HEK293 (cell line): ENCODE results near the gene PEX5L.

Source experiments
- CTCF ChIA-PET: fragments of 350-600 bp; formaldehyde crosslinking; extraction: SDS; loops from one replicate; lab custom pipeline; 2021; ENCODE audit warnings: antibody characterized with exemption; lab: Yijun Ruan, JAX
- POLR2A ChIA-PET: fragments of 300-600 bp; formaldehyde crosslinking; extraction: SDS; loops from one replicate; lab custom pipeline; 2020; ENCODE audit warnings: antibody characterized with exemption, inconsistent platforms; lab: Yijun Ruan, JAX
- H3K27ac ChIP-seq: fragments of 200-500 bp; sonication (Bioruptor generic); 2 replicates; pipeline ENCODE4 v1.5.1; 2014; ENCODE audit warnings: low read depth, low read length, control low read depth, inconsistent platforms; ENCODE audit errors: extremely low read depth
- H3K36me3 ChIP-seq, 2 experiments: fragments of 200-500 bp in 1 of 2; sonication (Bioruptor generic) in 1 of 2; 1 replicate in 1 of 2; 2 replicates in 1 of 2; pipeline ENCODE4 v1.5.1; 2014 to 2017; ENCODE audit warnings: inconsistent platforms in 2 of 2, low read length in 2 of 2; ENCODE audit not compliant: control insufficient read depth in 2 of 2, insufficient read depth in 1 of 2
- H3K4me1 ChIP-seq: fragments of 200-500 bp; sonication (Bioruptor generic); 2 replicates; pipeline ENCODE4 v1.5.1; 2014; ENCODE audit warnings: mild to moderate bottlenecking, low read length, inconsistent platforms; ENCODE audit not compliant: control insufficient read depth, insufficient read depth
- H3K4me3 ChIP-seq: 2 replicates; pipeline ENCODE4 v1.5.1; 2011; ENCODE audit warnings: low read depth, mild to moderate bottlenecking, control low read depth, low read length, moderate library complexity
- H3K9me3 ChIP-seq: fragments of 200-500 bp; sonication (Bioruptor generic); 2 replicates; pipeline ENCODE4 v1.5.1; 2014; ENCODE audit warnings: low read depth, low read length, inconsistent platforms; ENCODE audit not compliant: control insufficient read depth, insufficient read depth
- SP7 ChIP-seq: fragments of 450-650 bp; formaldehyde crosslinking; IDR thresholded peaks from 2 replicates; pipeline ENCODE4 v1.5.1; 2016; ENCODE audit warnings: missing biosample characterization, missing genetic modification characterization
- TRIM28 ChIP-seq: IDR thresholded peaks from 2 replicates; pipeline ENCODE4 v1.6.1; 2011; ENCODE audit warnings: low read length, control low read depth, borderline replicate concordance
- ZBTB48 ChIP-seq: fragments of 450-650 bp; formaldehyde crosslinking; IDR thresholded peaks from 2 replicates; pipeline ENCODE4 v1.5.1; 2016; ENCODE audit warnings: missing biosample characterization, missing genetic modification characterization
- ZFHX2 ChIP-seq: fragments of 450-650 bp; formaldehyde crosslinking; conservative IDR thresholded peaks from 2 replicates; pipeline ENCODE4 v1.5.1; 2016; ENCODE audit warnings: missing biosample characterization, missing genetic modification characterization
- ZIC2 ChIP-seq: fragments of 450-650 bp; formaldehyde crosslinking; IDR thresholded peaks from 2 replicates; pipeline ENCODE4 v1.5.1; 2016; ENCODE audit warnings: missing biosample characterization, missing genetic modification characterization
- ZNF175 ChIP-seq: fragments of 450-650 bp; formaldehyde crosslinking; IDR thresholded peaks from 2 replicates; pipeline ENCODE4 v1.5.1; 2016; ENCODE audit warnings: missing biosample characterization, missing genetic modification characterization
- ZNF211 ChIP-seq: fragments of 450-650 bp; formaldehyde crosslinking; IDR thresholded peaks from 2 replicates; pipeline ENCODE4 v1.5.1; 2016; ENCODE audit warnings: low read depth, missing biosample characterization, missing genetic modification characterization
- ZNF214 ChIP-seq: fragments of 450-650 bp; formaldehyde crosslinking; IDR thresholded peaks from 2 replicates; pipeline ENCODE4 v1.5.1; 2017; ENCODE audit warnings: missing biosample characterization, mild to moderate bottlenecking, missing genetic modification characterization, borderline replicate concordance
- ZNF223 ChIP-seq: fragments of 450-650 bp; formaldehyde crosslinking; IDR thresholded peaks from 2 replicates; pipeline ENCODE4 v1.5.1; 2016; ENCODE audit warnings: missing biosample characterization, missing genetic modification characterization
- ZNF501 ChIP-seq: fragments of 450-650 bp; formaldehyde crosslinking; IDR thresholded peaks from 2 replicates; pipeline ENCODE4 v1.5.1; 2016; ENCODE audit warnings: missing biosample characterization, missing genetic modification characterization
- ZNF677 ChIP-seq: fragments of 450-650 bp; IDR thresholded peaks from 2 replicates; pipeline ENCODE4 v1.5.0; 2018; ENCODE audit warnings: missing biosample characterization, mild to moderate bottlenecking, missing genetic modification characterization, moderate library complexity
- TF ChIP-seq, protein P1 (sequence below): fragments of 450-650 bp; formaldehyde crosslinking; IDR thresholded peaks from 2 replicates; pipeline ENCODE4 v1.5.1; 2016; ENCODE audit warnings: missing biosample characterization, missing genetic modification characterization, borderline replicate concordance
- TF ChIP-seq, protein P2 (sequence below): fragments of 450-650 bp; formaldehyde crosslinking; IDR thresholded peaks from 2 replicates; pipeline ENCODE4 v1.5.1; 2016; ENCODE audit warnings: missing biosample characterization, missing genetic modification characterization
- TF ChIP-seq, protein P3 (sequence below): fragments of 450-650 bp; formaldehyde crosslinking; IDR thresholded peaks from 2 replicates; pipeline ENCODE4 v1.5.1; 2016; ENCODE audit warnings: missing biosample characterization, missing genetic modification characterization
- TF ChIP-seq, protein P4 (sequence below): fragments of 450-650 bp; formaldehyde crosslinking; IDR thresholded peaks from 2 replicates; pipeline ENCODE4 v1.5.1; 2016; ENCODE audit warnings: missing biosample characterization, missing genetic modification characterization, borderline replicate concordance
- TF ChIP-seq, protein P5 (sequence below): fragments of 450-650 bp; formaldehyde crosslinking; IDR thresholded peaks from 2 replicates; pipeline ENCODE4 v1.5.1; 2017; ENCODE audit warnings: missing biosample characterization, missing genetic modification characterization
- TF ChIP-seq, protein P6 (sequence below): fragments of 450-650 bp; formaldehyde crosslinking; IDR thresholded peaks from 2 replicates; pipeline ENCODE4 v1.5.1; 2016; ENCODE audit warnings: missing biosample characterization, missing genetic modification characterization

PEX5L gene

DNA sequence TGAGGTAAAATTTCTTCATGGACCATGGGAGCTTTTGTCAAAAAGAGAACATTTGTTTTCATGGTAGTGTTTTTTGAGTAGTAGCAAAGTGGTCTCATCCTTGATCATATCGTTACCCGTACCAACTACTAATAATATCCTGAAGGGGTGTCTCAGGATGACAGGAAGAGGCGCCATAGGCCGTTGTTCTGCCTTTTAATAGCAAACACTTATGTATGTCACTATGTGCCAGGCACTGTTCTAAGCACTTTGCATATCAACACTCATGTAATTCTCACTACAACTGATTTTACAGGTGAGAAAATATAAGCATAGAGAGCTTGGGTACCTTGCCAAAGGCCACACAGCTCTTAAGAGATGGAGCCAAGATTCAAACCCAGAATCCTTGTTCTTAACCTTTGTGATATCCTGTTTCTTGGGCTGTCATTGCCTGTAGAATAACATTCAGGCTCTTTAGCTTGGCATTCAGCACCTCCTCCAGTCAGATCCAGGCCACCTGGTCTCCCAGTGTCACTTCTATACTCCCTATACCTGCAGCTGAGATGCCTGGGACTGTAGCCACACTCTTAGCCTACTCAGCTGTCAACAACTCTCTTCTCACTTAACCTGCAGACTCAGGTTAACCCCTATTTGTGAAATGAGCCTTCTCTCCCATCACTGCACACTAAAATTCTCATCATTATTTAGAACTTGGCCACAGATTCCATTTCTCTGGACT is 270.2 kb downstream of the PEX5L start:
- Histone ChIP-seq H3K27ac (no peak overlapping the region), H3K9me3 (no peaks in the 10 kb centered on the region), H3K36me3 (peaks cover 0 to 50% of the 10 kb centered on the region in 2 experiments; a peak in 2 of 3 replicates), H3K4me1 (no peaks in the 10 kb centered on the region), H3K4me3 (no peak overlapping the region)
- ChIA-PET CTCF (interaction anchor here (0.6 to 1.4 kb wide), 3 partner anchors 74 to 209 kb away, joined by 3 to 8 read pairs (median 3); no protein-coding TSS in a partner anchor), POLR2A (no interaction called here)
- TF ChIP-seq TRIM28 (no peak), ZNF214 (tag by site-specific recombination) (no peak)
- TF ChIP-seq, protein P1, sequence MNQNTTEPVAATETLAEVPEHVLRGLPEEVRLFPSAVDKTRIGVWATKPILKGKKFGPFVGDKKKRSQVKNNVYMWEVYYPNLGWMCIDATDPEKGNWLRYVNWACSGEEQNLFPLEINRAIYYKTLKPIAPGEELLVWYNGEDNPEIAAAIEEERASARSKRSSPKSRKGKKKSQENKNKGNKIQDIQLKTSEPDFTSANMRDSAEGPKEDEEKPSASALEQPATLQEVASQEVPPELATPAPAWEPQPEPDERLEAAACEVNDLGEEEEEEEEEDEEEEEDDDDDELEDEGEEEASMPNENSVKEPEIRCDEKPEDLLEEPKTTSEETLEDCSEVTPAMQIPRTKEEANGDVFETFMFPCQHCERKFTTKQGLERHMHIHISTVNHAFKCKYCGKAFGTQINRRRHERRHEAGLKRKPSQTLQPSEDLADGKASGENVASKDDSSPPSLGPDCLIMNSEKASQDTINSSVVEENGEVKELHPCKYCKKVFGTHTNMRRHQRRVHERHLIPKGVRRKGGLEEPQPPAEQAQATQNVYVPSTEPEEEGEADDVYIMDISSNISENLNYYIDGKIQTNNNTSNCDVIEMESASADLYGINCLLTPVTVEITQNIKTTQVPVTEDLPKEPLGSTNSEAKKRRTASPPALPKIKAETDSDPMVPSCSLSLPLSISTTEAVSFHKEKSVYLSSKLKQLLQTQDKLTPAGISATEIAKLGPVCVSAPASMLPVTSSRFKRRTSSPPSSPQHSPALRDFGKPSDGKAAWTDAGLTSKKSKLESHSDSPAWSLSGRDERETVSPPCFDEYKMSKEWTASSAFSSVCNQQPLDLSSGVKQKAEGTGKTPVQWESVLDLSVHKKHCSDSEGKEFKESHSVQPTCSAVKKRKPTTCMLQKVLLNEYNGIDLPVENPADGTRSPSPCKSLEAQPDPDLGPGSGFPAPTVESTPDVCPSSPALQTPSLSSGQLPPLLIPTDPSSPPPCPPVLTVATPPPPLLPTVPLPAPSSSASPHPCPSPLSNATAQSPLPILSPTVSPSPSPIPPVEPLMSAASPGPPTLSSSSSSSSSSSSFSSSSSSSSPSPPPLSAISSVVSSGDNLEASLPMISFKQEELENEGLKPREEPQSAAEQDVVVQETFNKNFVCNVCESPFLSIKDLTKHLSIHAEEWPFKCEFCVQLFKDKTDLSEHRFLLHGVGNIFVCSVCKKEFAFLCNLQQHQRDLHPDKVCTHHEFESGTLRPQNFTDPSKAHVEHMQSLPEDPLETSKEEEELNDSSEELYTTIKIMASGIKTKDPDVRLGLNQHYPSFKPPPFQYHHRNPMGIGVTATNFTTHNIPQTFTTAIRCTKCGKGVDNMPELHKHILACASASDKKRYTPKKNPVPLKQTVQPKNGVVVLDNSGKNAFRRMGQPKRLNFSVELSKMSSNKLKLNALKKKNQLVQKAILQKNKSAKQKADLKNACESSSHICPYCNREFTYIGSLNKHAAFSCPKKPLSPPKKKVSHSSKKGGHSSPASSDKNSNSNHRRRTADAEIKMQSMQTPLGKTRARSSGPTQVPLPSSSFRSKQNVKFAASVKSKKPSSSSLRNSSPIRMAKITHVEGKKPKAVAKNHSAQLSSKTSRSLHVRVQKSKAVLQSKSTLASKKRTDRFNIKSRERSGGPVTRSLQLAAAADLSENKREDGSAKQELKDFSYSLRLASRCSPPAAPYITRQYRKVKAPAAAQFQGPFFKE (tag by site-specific recombination): no peak
- TF ChIP-seq, all 188 proteins: peak for 0

DNA sequence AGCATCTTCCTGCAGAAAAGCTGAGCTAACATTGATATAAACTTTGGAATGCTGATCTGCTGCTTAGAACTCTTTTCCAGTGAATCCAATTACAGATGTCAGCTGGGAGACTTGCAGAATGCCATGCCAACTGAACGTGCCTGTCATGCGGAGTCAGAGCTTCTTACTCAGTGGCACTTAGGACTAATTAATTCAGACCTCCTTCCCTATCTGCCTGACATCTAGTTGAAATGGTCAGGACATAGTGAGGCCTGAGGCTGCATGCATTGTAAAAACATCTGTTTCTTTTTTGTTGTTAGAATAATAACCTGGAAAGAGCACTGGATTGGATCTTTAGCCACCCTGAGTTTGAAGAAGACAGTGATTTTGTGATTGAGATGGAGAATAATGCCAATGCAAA is 271.3 kb downstream of the PEX5L start:
- Histone ChIP-seq H3K36me3 (peaks cover 0 to 50% of the 10 kb centered on the region in 2 experiments; a peak in 2 of 3 replicates), H3K4me3 (no peak overlapping the region), H3K4me1 (no peaks in the 10 kb centered on the region), H3K27ac (no peak overlapping the region), H3K9me3 (no peaks in the 10 kb centered on the region)
- TF ChIP-seq, protein P2, sequence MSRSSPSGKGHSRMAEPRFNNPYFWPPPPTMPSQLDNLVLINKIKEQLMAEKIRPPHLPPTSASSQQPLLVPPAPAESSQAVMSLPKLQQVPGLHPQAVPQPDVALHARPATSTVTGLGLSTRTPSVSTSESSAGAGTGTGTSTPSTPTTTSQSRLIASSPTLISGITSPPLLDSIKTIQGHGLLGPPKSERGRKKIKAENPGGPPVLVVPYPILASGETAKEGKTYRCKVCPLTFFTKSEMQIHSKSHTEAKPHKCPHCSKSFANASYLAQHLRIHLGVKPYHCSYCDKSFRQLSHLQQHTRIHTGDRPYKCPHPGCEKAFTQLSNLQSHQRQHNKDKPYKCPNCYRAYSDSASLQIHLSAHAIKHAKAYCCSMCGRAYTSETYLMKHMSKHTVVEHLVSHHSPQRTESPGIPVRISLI (tag by site-specific recombination): no peak
- TF ChIP-seq ZFHX2 (tag by site-specific recombination) (no peak), ZNF211 (tag by site-specific recombination) (no peak), SP7 (tag by site-specific recombination) (no peak), ZNF223 (tag by site-specific recombination) (no peak), ZNF677 (tag by site-specific recombination) (no peak), ZBTB48 (tag by site-specific recombination) (no peak)
- TF ChIP-seq, protein P3, sequence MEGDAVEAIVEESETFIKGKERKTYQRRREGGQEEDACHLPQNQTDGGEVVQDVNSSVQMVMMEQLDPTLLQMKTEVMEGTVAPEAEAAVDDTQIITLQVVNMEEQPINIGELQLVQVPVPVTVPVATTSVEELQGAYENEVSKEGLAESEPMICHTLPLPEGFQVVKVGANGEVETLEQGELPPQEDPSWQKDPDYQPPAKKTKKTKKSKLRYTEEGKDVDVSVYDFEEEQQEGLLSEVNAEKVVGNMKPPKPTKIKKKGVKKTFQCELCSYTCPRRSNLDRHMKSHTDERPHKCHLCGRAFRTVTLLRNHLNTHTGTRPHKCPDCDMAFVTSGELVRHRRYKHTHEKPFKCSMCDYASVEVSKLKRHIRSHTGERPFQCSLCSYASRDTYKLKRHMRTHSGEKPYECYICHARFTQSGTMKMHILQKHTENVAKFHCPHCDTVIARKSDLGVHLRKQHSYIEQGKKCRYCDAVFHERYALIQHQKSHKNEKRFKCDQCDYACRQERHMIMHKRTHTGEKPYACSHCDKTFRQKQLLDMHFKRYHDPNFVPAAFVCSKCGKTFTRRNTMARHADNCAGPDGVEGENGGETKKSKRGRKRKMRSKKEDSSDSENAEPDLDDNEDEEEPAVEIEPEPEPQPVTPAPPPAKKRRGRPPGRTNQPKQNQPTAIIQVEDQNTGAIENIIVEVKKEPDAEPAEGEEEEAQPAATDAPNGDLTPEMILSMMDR (tag by site-specific recombination): no peak
- ChIA-PET POLR2A (no interaction called here), CTCF (interaction anchor here (0.7 kb wide), 1 partner anchor 15 kb away, joined by 4 read pairs; no protein-coding TSS in a partner anchor)

DNA sequence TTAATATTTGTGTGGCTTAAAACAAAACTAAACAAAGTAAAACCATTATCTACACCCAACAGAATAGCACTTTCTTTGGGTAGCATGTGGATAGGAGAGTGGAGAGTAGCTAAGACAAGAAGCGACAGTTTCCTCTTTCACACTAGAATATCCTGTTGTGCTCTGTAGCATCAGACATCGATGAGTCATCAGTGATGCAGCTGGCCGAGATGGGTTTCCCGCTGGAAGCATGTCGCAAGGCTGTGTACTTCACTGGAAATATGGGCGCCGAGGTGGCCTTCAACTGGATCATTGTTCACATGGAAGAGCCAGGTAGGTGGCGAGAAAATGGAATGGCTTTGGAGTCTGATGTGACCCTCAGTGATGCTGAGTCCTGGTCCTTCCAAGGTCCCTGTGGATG is 275.8 kb downstream of the PEX5L start:
- Histone ChIP-seq H3K4me3 (no peak overlapping the region), H3K4me1 (no peaks in the 10 kb centered on the region), H3K27ac (no peak overlapping the region), H3K36me3 (peaks cover 0 to 41% of the 10 kb centered on the region in 2 experiments; a peak in 2 of 3 replicates), H3K9me3 (no peaks in the 10 kb centered on the region)
- ChIA-PET CTCF (no interaction called here), POLR2A (no interaction called here)
- TF ChIP-seq, protein P4, sequence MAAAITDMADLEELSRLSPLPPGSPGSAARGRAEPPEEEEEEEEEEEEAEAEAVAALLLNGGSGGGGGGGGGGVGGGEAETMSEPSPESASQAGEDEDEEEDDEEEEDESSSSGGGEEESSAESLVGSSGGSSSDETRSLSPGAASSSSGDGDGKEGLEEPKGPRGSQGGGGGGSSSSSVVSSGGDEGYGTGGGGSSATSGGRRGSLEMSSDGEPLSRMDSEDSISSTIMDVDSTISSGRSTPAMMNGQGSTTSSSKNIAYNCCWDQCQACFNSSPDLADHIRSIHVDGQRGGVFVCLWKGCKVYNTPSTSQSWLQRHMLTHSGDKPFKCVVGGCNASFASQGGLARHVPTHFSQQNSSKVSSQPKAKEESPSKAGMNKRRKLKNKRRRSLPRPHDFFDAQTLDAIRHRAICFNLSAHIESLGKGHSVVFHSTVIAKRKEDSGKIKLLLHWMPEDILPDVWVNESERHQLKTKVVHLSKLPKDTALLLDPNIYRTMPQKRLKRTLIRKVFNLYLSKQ (tag by site-specific recombination): no peak
- TF ChIP-seq, protein P5, sequence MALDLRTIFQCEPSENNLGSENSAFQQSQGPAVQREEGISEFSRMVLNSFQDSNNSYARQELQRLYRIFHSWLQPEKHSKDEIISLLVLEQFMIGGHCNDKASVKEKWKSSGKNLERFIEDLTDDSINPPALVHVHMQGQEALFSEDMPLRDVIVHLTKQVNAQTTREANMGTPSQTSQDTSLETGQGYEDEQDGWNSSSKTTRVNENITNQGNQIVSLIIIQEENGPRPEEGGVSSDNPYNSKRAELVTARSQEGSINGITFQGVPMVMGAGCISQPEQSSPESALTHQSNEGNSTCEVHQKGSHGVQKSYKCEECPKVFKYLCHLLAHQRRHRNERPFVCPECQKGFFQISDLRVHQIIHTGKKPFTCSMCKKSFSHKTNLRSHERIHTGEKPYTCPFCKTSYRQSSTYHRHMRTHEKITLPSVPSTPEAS (tag by site-specific recombination): no peak
- TF ChIP-seq ZNF175 (tag by site-specific recombination): no peak
- no peak for TF ChIP-seq ZIC2 (tag by site-specific recombination)
- TF ChIP-seq, protein P6, sequence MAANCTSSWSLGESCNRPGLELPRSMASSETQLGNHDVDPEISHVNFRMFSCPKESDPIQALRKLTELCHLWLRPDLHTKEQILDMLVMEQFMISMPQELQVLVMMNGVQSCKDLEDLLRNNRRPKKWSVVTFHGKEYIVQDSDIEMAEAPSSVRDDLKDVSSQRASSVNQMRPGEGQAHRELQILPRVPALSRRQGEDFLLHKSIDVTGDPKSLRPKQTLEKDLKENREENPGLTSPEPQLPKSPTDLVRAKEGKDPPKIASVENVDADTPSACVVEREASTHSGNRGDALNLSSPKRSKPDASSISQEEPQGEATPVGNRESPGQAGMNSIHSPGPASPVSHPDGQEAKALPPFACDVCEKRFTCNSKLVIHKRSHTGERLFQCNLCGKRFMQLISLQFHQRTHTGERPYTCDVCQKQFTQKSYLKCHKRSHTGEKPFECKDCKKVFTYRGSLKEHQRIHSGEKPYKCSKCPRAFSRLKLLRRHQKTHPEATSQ (tag by site-specific recombination): no peak
- no peak for TF ChIP-seq ZNF501
